Osteoblast (primary cell): Measurements from ENCODE around the gene CCDC83. TPM values are rescaled to one million over a fixed set of nuclear protein-coding genes. Genes with fewer than 3 reads are reported as not detected.

Experiments used
- DNase-seq: peaks from one replicate; pipeline ENCODE4 v3.0.0; 2011; ENCODE audit warnings: low spot score, mixed read lengths; ENCODE audit not compliant: insufficient read length; ENCODE audit errors: missing footprints
- H2AFZ ChIP-seq: 2 replicates; pipeline ENCODE4 v1.6.0; 2011; ENCODE audit warnings: mild to moderate bottlenecking, low read length
- H3K27ac ChIP-seq: 2 replicates; pipeline ENCODE4 v1.5.1; 2011; ENCODE audit warnings: mild to moderate bottlenecking, low read depth, low read length, moderate library complexity
- H3K27me3 ChIP-seq: 2 replicates; pipeline ENCODE4 v1.6.0; 2012; ENCODE audit warnings: mild to moderate bottlenecking, control low read depth, inconsistent platforms, low read length, moderate library complexity; ENCODE audit not compliant: insufficient read depth
- H3K36me3 ChIP-seq: 2 replicates; pipeline ENCODE4 v1.5.1; 2011; ENCODE audit warnings: mild to moderate bottlenecking, low read length, control low read depth, moderate library complexity; ENCODE audit not compliant: insufficient read depth
- H3K4me1 ChIP-seq: 2 replicates; pipeline ENCODE4 v1.5.1; 2011; ENCODE audit warnings: mild to moderate bottlenecking, low read length, control low read depth, moderate library complexity; ENCODE audit not compliant: insufficient read depth
- H3K4me2 ChIP-seq: 2 replicates; pipeline ENCODE4 v1.6.0; 2011; ENCODE audit warnings: mild to moderate bottlenecking, low read length; ENCODE audit not compliant: insufficient read depth
- H3K4me3 ChIP-seq: fragments of 200-600 bp; sonication (generic); 3 replicates; pipeline ENCODE4 v1.5.1; 2012; ENCODE audit warnings: mild to moderate bottlenecking, low read length, inconsistent platforms; ENCODE audit not compliant: insufficient read depth
- H3K79me2 ChIP-seq: 2 replicates; pipeline ENCODE4 v1.6.0; 2012; ENCODE audit warnings: mild to moderate bottlenecking, low read length, control low read depth, inconsistent platforms; ENCODE audit not compliant: insufficient read depth
- H3K9me3 ChIP-seq: 2 replicates; pipeline ENCODE4 v1.5.1; 2011; ENCODE audit warnings: low read depth, low read length, control low read depth
- H4K20me1 ChIP-seq: 2 replicates; pipeline ENCODE4 v1.6.0; 2012; ENCODE audit warnings: mild to moderate bottlenecking, low read length, control low read depth; ENCODE audit not compliant: insufficient read depth
- CTCF ChIP-seq: IDR thresholded peaks from 2 replicates; pipeline ENCODE4 v1.5.1; 2011; ENCODE audit warnings: mild to moderate bottlenecking, low read depth, low read length, moderate library complexity; ENCODE audit errors: extremely low read depth
- total RNA-seq: library from RNA; depleted of rRNA; stranded (reverse); fragments of >200 nt; gene quantifications from 2 replicates; pipeline ENCODE4 v1.2.3, GENCODE V29; 2012

The CCDC83 gene
- total RNA-seq, 1 donor, result not detected

- H3K9me3 ChIP-seq, result no peaks in the 10 kb centered on the region
- no peak overlapping the region for H2AFZ ChIP-seq
- TF ChIP-seq CTCF, result no peak
- no peaks in the 10 kb centered on the region for H3K79me2 ChIP-seq
- H3K27me3 ChIP-seq, result no peaks in the 10 kb centered on the region
- H3K4me1 ChIP-seq, result peaks cover 21% of the 10 kb centered on the region
- DNase-seq, result no peak
- peak overlapping the region; percentile 32 for H3K4me2 ChIP-seq
- peak overlapping the region; percentile 36 for H3K27ac ChIP-seq
- H3K36me3 ChIP-seq, result no peaks in the 10 kb centered on the region
- H3K4me3 ChIP-seq, result no peak overlapping the region
- no peaks in the 10 kb centered on the region for H4K20me1 ChIP-seq
These were observed 20.3 kb downstream of the CCDC83 start for GRCh38 chr11:85875505-85875904.

GRCh38 chr11:85884581-85885021 is 29.4 kb downstream of the CCDC83 start:
- H2AFZ ChIP-seq, result no peak overlapping the region
- H3K4me2 ChIP-seq, result no peak overlapping the region
- no peaks in the 10 kb centered on the region for H3K36me3 ChIP-seq
- no peak for TF ChIP-seq CTCF
- no peaks in the 10 kb centered on the region for H3K79me2 ChIP-seq
- no peak overlapping the region for H3K4me3 ChIP-seq
- no peaks in the 10 kb centered on the region for H3K27me3 ChIP-seq
- no peaks in the 10 kb centered on the region for H3K9me3 ChIP-seq
- no peak for DNase-seq
- H3K4me1 ChIP-seq, result peaks cover 19% of the 10 kb centered on the region
- H3K27ac ChIP-seq, result no peak overlapping the region
- H4K20me1 ChIP-seq, result no peaks in the 10 kb centered on the region

GRCh38 chr11:85886089-85887056 is 31.2 kb downstream of the CCDC83 start:
- H3K9me3 ChIP-seq, result no peaks in the 10 kb centered on the region
- no peak overlapping the region for H2AFZ ChIP-seq
- no peaks in the 10 kb centered on the region for H3K27me3 ChIP-seq
- peak overlapping the region; percentile 1 for H3K4me2 ChIP-seq
- DNase-seq, result peak; percentile 49
- H3K4me3 ChIP-seq, result no peak overlapping the region
- no peaks in the 10 kb centered on the region for H3K79me2 ChIP-seq
- H4K20me1 ChIP-seq, result no peaks in the 10 kb centered on the region
- no peak for TF ChIP-seq CTCF
- peaks cover 29% of the 10 kb centered on the region for H3K4me1 ChIP-seq
- H3K27ac ChIP-seq, result no peak overlapping the region
- no peaks in the 10 kb centered on the region for H3K36me3 ChIP-seq

- no peak overlapping the region for H3K4me3 ChIP-seq
These were observed 33.9 kb downstream of the CCDC83 start for GRCh38 chr11:85889108-85889507.

More at GRCh38 chr11:85889108-85889507, 33.9 kb downstream of the CCDC83 start:
- Histone ChIP-seq H3K36me3 (no peaks in the 10 kb centered on the region), H3K4me2 (no peak overlapping the region), H3K4me1 (peaks cover 28% of the 10 kb centered on the region), H3K79me2 (no peaks in the 10 kb centered on the region), H2AFZ (no peak overlapping the region), H3K27ac (no peak overlapping the region), H3K9me3 (no peaks in the 10 kb centered on the region), H3K27me3 (no peaks in the 10 kb centered on the region), H4K20me1 (no peaks in the 10 kb centered on the region)
- no peak for DNase-seq
- no peak for TF ChIP-seq CTCF
